HG03064 (cell line): ENCODE data around the gene CDCA7.
"Not testable (repeated sequence)": the region's sequence is repeated elsewhere in the genome, so short reads cannot be mapped to it uniquely, and the experiment has no call there.

Experiments used
- ATAC-seq: cut with Tn5 transposase; IDR thresholded peaks from one replicate; pipeline ENCODE4 v1.9.1; 2021; ENCODE audit warnings: low read depth; ENCODE audit not compliant: unreplicated experiment

The CDCA7 gene

DNA sequence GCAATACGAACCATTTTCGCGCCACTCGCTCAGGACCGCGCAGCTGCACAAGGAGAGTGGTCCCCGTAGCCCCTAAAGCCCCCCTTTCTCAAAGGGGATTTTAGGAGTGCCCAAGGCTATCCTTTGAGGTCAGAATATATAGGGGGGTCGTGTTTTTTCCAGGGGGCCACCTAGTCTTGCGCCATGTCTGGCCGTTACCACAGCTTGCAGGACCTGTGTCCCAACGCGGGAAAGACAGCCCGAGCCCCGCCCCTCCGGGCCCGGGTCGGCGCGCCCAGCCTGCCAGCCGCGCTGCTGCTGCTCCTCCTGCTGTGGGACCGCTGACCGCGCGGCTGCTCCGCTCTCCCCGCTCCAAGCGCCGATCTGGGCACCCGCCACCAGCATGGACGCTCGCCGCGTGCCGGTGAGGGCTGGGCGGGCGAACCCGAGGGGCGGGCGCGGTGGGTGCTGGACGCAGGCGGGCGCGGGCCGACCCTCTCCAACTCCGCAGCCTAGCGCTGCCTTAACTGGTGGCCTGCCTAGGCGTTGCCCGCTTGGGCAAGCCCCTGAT is at the start of gene CDCA7:
Gene CDCA7 (plus strand): TSS at position 291 of the 550 bp plus-strand sequence. CDS start 92 bp downstream, at position 383.
- peak; percentile 55 for ATAC-seq

DNA sequence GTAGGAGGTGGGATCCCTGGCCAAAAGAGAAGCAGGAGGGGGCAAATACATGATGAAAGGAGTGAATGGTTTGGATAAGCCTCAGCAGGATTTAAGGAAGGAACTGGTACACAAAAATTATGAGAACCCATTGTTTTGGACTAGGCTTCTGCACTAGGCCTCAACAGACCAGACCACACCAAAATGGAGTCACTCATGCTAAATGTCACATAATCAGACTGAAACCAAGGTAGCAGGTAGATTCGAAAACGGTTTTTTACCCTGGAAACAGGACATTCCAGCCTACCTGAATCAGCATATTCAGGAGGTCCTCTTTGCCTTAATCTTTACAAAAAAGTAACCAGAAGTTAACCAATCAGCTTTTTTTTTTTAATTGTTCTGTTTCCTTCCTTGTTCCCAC is 49.4 kb upstream of the CDCA7 start:
- ATAC-seq: no peak

GRCh38 chr2:173307293-173307692 is 47.4 kb upstream of the CDCA7 start:
- peak; percentile 67 for ATAC-seq

GRCh38 chr2:173309370-173309769 is 45.3 kb upstream of the CDCA7 start:
- not testable (repeated sequence) for ATAC-seq

- no peak for ATAC-seq
These were observed 42.6 kb upstream of the CDCA7 start for GRCh38 chr2:173311844-173312606.

DNA sequence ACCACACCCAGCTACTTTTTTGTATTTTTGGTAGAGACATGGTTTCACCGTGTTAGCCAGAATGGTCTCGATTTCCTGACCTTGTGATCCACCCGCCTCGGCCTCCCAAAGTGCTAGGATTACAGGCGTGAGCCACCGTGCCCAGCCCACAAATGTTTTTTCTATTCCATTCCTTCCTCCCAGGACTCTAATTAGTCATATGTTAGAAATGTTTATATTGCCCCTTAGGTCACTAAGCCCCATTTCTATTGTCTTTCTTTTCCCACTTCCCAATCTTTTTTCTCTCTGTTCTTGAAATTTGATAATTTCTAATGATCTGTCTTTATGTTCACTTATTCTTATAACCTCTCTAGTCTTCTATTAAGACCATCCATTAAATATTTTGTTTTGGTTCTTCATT is 31.3 kb upstream of the CDCA7 start:
- no peak for ATAC-seq

GRCh38 chr2:173326806-173327205 is 27.9 kb upstream of the CDCA7 start:
- no peak for ATAC-seq

GRCh38 chr2:173327421-173327820 is 27.3 kb upstream of the CDCA7 start:
- no peak for ATAC-seq

GRCh38 chr2:173333003-173333402 is 21.7 kb upstream of the CDCA7 start:
- ATAC-seq: not testable (repeated sequence)

- no peak for ATAC-seq
These were observed 14.9 kb upstream of the CDCA7 start for GRCh38 chr2:173339807-173340206.

DNA sequence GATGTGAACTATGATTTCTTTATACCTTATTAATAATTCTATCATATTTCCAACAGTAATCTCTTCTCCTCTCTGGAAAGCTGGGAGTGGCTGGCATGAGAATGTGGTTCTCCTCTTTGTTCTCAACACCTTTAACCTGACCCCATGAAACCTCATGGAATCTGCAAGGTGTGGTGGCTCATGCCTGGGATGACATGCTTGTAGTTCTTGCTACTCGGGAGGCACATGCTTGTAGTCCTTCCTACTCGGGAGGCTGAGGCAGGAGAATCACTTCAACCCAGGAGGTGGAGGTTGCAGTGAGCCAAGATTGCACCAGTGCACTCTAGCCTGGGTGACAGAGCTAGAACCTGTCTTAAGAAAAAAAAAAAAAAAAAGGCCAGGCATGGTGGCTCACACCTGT is 10.8 kb upstream of the CDCA7 start:
- no peak for ATAC-seq

DNA sequence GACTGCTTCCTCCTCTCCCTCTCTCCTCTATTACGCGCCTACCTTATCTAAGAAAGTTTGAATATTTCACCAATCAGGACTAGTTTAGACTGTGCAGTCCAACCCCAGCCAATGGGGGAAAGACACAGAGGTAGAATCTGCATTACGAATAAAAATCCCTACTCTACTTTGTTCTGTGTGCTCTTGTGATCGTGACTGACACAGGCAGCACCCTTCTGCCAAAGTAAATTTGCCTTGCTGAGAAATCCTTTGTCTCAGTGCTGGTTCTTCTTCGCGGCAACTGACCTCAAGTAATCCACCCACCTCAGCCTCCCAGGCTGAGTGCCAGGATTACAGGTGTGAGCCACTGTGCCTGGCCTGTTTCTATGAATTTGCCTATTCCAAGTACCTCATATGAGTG is 8.6 kb upstream of the CDCA7 start:
- ATAC-seq: no peak

DNA sequence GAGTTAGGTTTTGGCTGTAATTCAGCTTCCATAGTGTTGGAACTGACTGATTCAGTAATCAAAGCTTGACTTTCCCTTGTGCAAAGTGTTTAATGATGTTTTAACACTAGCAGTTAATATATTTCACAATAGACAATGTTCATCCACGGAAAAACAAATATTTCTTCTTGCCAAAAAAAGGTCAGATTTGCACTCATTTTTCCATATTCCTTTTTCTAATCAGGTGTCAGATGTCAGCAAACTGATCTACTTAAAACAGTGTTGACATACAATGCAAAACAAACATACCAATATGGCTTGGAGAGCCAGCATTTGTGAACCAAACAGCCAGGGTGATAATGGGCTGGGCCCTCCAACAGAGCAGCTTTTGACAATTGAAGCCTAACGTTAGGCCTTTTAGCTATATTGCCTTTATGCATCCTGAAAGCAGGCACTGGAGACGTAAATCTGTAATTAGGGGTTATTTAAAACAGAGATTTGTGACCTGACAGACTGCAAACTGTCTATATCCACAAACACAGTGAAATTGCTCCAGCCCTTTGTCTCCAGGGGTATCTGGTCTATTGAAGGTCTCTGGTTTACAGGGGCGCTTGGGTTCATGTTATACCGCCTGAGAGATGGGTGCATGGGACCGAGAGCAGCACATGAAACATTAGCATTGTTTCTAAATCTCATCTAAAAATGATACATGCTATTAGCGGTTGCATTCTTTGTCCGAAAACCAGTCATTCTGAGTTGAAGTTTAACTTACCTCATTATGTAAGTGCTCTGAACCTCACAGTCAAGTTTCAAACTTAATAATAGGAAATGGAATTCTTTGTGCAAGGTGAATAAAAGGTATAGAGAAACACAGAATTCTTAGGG is 7.1 kb upstream of the CDCA7 start:
- ATAC-seq: no peak

- ATAC-seq: no peak
These were observed 5.4 kb upstream of the CDCA7 start for GRCh38 chr2:173349287-173349686.

DNA sequence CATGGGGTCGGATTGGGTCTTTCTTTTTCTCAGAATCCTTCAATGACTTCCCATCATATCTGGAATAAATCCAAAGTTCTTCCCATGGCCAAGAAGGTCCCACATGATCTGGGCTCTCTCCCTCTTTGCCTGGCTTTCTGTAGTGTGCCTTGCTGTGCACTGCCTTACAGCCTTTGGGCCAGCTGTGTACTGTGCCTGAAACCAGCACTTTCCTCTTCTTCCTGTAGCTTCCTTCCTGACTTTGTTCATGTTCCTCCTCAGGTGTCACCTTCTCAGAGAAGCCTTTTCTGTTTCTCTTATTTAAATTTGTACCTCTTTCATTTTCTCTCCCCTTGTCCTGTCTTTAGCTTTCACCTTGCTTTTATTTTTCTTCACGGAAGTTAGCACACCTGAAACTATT is 4.3 kb upstream of the CDCA7 start:
- ATAC-seq: no peak

DNA sequence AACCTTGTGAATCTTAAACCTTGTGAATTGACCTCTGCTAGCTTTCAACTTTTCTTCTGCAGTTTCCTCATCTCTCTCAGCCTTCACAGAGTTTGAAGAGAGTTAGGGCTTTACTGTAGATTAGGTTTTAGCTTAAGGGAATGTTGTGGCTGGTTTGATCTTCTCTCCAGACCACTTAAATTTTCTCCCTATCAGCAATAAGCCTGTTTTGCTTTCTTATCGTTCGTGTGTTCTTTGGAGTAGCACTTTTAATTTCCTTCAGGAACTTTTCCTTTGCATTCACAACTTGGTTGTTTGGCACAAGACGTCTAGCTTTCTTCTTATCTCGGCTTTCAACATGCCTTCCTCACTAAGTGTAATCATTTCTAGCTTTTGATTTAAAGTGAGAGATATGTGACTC is 2.8 kb upstream of the CDCA7 start:
- ATAC-seq: no peak

GRCh38 chr2:173353556-173353955 is 1.1 kb upstream of the CDCA7 start:
- ATAC-seq: no peak

DNA sequence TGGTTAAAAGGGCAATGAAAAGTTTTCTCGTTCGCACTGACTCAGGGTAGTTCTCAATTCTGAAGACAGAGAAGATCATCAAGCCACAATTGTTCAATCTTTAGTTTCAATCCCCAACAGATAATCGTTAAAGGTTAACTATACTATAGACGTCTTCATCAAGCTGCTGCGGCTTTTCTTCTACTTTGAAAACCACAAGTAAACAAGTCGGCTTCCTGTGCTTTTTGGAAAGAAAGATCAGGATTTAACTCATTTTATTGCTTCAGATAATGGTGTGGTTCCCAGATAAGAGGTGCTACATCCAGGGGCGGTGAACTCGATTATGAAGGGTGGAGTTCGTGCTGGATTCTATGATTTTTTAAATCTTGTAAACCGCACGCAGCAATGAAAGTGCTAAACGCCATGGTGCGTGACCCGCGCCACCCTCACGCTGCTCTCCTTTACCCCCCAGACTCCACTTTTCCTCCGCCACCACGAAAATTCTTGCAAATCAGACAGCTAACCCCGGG is 545 bp upstream of the CDCA7 start:
- peak; percentile 27 for ATAC-seq

- peak; percentile 27 for ATAC-seq
These were observed 627 bp downstream of the CDCA7 start for GRCh38 chr2:173355132-173355865.

GRCh38 chr2:173355866-173356508 is 1.3 kb downstream of the CDCA7 start:
- no peak for ATAC-seq
